GM06990 (cell line): ENCODE results near the gene CCDC88C.

ENCODE experiments used
- DNase-seq: peaks from one replicate; pipeline ENCODE4 v3.0.0-alpha.2; 2011; ENCODE audit not compliant: insufficient read length; ENCODE audit errors: extremely low read depth
- H3K27me3 ChIP-seq: replicated peaks from 2 replicates; pipeline ENCODE4 v1.6.0; 2011; ENCODE audit warnings: low read length; ENCODE audit not compliant: control insufficient read depth, insufficient read depth
- H3K36me3 ChIP-seq: 2 replicates; pipeline ENCODE4 v1.5.1; 2011; ENCODE audit warnings: low read length; ENCODE audit not compliant: control insufficient read depth, insufficient read depth
- H3K4me3 ChIP-seq: replicated peaks from 2 replicates; pipeline ENCODE4 v1.5.1; 2011; ENCODE audit warnings: low read depth, mild to moderate bottlenecking, control low read depth, low read length
- TF ChIP-seq, protein P1 (sequence below): IDR thresholded peaks from 2 replicates; pipeline ENCODE4 v1.5.1; 2011; ENCODE audit warnings: low read length, control low read depth, mild to moderate bottlenecking, inconsistent platforms; ENCODE audit not compliant: insufficient read depth, poor library complexity, severe bottlenecking

CCDC88C gene

GRCh38 chr14:91339671-91340369 is 77.8 kb downstream of the CCDC88C start:
- no peaks in the 10 kb centered on the region for H3K27me3 ChIP-seq
- H3K4me3 ChIP-seq: no peak overlapping the region
- TF ChIP-seq, protein P1, sequence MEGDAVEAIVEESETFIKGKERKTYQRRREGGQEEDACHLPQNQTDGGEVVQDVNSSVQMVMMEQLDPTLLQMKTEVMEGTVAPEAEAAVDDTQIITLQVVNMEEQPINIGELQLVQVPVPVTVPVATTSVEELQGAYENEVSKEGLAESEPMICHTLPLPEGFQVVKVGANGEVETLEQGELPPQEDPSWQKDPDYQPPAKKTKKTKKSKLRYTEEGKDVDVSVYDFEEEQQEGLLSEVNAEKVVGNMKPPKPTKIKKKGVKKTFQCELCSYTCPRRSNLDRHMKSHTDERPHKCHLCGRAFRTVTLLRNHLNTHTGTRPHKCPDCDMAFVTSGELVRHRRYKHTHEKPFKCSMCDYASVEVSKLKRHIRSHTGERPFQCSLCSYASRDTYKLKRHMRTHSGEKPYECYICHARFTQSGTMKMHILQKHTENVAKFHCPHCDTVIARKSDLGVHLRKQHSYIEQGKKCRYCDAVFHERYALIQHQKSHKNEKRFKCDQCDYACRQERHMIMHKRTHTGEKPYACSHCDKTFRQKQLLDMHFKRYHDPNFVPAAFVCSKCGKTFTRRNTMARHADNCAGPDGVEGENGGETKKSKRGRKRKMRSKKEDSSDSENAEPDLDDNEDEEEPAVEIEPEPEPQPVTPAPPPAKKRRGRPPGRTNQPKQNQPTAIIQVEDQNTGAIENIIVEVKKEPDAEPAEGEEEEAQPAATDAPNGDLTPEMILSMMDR: no peak
- peaks cover 41% of the 10 kb centered on the region for H3K36me3 ChIP-seq
- no peak for DNase-seq

GRCh38 chr14:91339076-91339475 is 78.5 kb downstream of the CCDC88C start:
- H3K4me3 ChIP-seq: no peak overlapping the region
- DNase-seq: no peak
- H3K36me3 ChIP-seq: peaks cover 46% of the 10 kb centered on the region
- TF ChIP-seq, protein P1: no peak
- H3K27me3 ChIP-seq: no peaks in the 10 kb centered on the region

DNA sequence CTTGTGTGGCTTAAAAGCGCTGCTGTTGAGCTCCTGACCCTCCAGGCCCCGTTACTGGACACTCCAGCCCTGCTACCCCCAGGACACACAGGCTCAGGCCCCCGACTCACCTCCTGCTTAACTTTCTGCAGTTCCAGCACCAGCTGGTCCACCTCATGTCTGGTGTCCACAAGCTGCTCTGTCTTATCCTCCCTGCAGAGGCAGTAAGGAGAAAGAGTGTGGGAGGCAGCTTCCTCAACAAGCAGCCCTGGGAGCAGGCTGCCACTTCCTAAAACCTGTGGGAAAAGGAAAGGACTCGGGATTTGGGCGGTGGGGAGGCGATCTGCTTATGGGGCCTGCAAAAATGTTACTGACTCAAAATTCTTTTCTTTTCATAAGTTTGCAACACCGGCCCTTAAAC is 79.2 kb downstream of the CCDC88C start:
- no peak overlapping the region for H3K4me3 ChIP-seq
- TF ChIP-seq, protein P1: no peak
- no peaks in the 10 kb centered on the region for H3K27me3 ChIP-seq
- DNase-seq: no peak
- H3K36me3 ChIP-seq: peaks cover 46% of the 10 kb centered on the region

DNA sequence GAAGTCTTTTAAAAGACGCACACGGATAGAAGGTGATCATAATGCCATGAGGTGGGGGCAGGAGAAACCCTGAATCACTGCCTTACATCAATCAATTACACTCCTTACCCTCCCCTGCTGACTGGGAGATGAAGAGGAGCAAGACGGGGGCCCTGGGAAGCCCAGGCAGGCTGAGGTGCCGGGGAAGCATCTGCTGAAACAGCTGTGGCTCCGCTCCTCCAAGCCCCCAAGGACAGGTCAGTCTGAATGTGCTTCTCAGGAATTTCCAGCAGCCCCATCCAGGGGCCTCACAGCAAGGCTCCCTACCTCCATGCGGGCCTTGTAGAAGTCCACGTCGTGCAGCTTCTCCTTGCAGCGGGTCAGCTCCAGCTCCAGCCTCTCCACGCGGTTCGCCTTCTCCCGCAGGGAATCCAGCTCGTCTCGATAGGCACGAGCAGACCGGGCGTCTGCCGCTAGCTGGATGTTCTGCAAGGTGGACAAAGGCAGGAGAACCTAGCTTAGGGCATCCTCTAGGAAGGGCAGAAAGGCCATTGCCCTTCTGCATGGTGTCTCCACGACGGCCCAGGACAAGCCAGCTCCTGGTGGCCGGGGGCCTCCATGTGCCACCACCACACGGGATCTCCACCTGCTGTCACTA is 79.8 kb downstream of the CCDC88C start:
- TF ChIP-seq, protein P1: no peak
- DNase-seq: no peak
- peaks cover 44% of the 10 kb centered on the region for H3K36me3 ChIP-seq

DNA sequence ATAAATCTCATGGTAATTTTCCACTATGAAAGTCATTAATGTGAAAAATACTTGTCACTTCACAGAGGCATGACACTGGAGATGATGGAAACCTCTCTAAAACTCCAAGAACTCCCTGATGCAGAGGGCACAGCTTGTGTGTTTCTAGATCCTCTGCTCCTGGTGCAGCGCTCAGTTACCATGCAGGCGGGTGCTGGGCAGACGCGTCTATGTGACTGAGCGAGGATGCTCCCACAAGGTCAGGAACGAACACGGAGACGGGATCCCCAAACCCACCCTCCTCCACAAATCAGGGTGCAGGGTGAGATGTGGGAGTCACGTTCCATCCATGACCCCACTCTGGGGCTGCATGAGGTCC is 81.5 kb downstream of the CCDC88C start:
- Histone ChIP-seq H3K36me3 (peaks cover 49% of the 10 kb centered on the region), H3K27me3 (no peaks in the 10 kb centered on the region), H3K4me3 (no peak overlapping the region)
- DNase-seq: no peak
- TF ChIP-seq, protein P1: no peak

More for the DNA sequence above, 79.8 kb downstream of the CCDC88C start:
- Histone ChIP-seq H3K27me3 (no peaks in the 10 kb centered on the region), H3K4me3 (no peak overlapping the region)
